WTC11 (cell line): ENCODE results near the gene NAALADL2.

ENCODE experiments used
- E2F4 ChIP-seq: sonication (generic); formaldehyde crosslinking; IDR thresholded peaks from 2 replicates; pipeline ENCODE4 v1.8.1; 2022; ENCODE audit warnings: low read depth, mild to moderate bottlenecking, moderate library complexity, missing genetic modification reagents, borderline replicate concordance
- ELF4 ChIP-seq: sonication (generic); formaldehyde crosslinking; IDR thresholded peaks from 2 replicates; pipeline ENCODE4 v1.8.1; 2022; ENCODE audit warnings: low read depth, mild to moderate bottlenecking, moderate library complexity, missing genetic modification reagents
- JUN ChIP-seq: sonication (generic); formaldehyde crosslinking; IDR thresholded peaks from 2 replicates; pipeline ENCODE4 v1.8.0; 2023; ENCODE audit warnings: mild to moderate bottlenecking, missing genetic modification reagents
- MAX ChIP-seq: sonication (generic); formaldehyde crosslinking; IDR thresholded peaks from 2 replicates; pipeline ENCODE4 v1.8.0; 2022; ENCODE audit warnings: mild to moderate bottlenecking, missing genetic modification reagents
- NR1H2 ChIP-seq: sonication (generic); formaldehyde crosslinking; IDR thresholded peaks from 2 replicates; pipeline ENCODE4 v1.9.0; 2021; ENCODE audit warnings: mild to moderate bottlenecking, moderate library complexity, missing genetic modification reagents
- SP1 ChIP-seq: sonication (generic); formaldehyde crosslinking; conservative IDR thresholded peaks from 2 replicates; pipeline ENCODE4 v1.8.1; 2022; ENCODE audit warnings: missing genetic modification reagents
- ZNF263 ChIP-seq: sonication (generic); formaldehyde crosslinking; IDR thresholded peaks from 2 replicates; pipeline ENCODE4 v1.8.1; 2022; ENCODE audit warnings: low read depth, mild to moderate bottlenecking, moderate library complexity, missing genetic modification reagents
- TF ChIP-seq, protein P1 (sequence below): fragments of 200-600 bp; IDR thresholded peaks from 2 replicates; pipeline ENCODE4 v1.8.0; 2022; ENCODE audit warnings: antibody characterized with exemption
- TF ChIP-seq, protein P2 (sequence below): sonication (generic); formaldehyde crosslinking; IDR thresholded peaks from 2 replicates; pipeline ENCODE4 v1.8.1; 2022; ENCODE audit warnings: low read depth, missing genetic modification reagents, borderline replicate concordance
- TF ChIP-seq, protein P3 (sequence below): sonication (generic); formaldehyde crosslinking; IDR thresholded peaks from 2 replicates; pipeline ENCODE4 v1.8.0; 2022; ENCODE audit warnings: mild to moderate bottlenecking, missing genetic modification reagents

DNA sequence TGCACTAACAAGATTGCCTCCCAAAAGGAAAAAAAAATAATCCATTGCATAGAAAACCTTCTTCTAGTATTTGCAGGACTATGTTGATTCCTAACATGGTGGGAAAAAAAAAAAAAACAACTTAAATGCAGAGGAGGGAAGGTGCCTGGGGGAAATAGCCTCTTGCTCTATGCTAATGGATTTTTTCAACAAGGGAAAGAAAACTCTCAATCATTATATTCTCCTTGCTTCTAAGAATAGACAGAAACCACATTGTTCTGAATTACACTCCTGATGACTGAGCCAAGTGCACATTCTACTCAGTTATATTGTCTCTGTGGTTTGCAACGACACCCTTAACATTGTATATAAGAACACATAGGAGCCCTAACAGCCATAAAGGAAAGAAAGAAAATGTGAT is 760.2 kb downstream of the NAALADL2 start:
- TF ChIP-seq, protein P1, sequence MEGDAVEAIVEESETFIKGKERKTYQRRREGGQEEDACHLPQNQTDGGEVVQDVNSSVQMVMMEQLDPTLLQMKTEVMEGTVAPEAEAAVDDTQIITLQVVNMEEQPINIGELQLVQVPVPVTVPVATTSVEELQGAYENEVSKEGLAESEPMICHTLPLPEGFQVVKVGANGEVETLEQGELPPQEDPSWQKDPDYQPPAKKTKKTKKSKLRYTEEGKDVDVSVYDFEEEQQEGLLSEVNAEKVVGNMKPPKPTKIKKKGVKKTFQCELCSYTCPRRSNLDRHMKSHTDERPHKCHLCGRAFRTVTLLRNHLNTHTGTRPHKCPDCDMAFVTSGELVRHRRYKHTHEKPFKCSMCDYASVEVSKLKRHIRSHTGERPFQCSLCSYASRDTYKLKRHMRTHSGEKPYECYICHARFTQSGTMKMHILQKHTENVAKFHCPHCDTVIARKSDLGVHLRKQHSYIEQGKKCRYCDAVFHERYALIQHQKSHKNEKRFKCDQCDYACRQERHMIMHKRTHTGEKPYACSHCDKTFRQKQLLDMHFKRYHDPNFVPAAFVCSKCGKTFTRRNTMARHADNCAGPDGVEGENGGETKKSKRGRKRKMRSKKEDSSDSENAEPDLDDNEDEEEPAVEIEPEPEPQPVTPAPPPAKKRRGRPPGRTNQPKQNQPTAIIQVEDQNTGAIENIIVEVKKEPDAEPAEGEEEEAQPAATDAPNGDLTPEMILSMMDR, result no peak
- TF ChIP-seq MAX (CRISPR knock-in tag) (no peak), SP1 (no peak), NR1H2 (CRISPR knock-in tag) (no peak), ZNF263 (CRISPR knock-in tag) (no peak), E2F4 (CRISPR knock-in tag) (no peak), JUN (CRISPR knock-in tag) (no peak), ELF4 (no peak)
- TF ChIP-seq, protein P2, sequence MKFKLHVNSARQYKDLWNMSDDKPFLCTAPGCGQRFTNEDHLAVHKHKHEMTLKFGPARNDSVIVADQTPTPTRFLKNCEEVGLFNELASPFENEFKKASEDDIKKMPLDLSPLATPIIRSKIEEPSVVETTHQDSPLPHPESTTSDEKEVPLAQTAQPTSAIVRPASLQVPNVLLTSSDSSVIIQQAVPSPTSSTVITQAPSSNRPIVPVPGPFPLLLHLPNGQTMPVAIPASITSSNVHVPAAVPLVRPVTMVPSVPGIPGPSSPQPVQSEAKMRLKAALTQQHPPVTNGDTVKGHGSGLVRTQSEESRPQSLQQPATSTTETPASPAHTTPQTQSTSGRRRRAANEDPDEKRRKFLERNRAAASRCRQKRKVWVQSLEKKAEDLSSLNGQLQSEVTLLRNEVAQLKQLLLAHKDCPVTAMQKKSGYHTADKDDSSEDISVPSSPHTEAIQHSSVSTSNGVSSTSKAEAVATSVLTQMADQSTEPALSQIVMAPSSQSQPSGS (CRISPR knock-in tag), result no peak
- TF ChIP-seq, protein P3, sequence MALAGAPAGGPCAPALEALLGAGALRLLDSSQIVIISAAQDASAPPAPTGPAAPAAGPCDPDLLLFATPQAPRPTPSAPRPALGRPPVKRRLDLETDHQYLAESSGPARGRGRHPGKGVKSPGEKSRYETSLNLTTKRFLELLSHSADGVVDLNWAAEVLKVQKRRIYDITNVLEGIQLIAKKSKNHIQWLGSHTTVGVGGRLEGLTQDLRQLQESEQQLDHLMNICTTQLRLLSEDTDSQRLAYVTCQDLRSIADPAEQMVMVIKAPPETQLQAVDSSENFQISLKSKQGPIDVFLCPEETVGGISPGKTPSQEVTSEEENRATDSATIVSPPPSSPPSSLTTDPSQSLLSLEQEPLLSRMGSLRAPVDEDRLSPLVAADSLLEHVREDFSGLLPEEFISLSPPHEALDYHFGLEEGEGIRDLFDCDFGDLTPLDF (CRISPR knock-in tag), result no peak
